Fibroblast of upper back skin (primary cell): ENCODE measurements around the gene COL15A1.
"Not testable (repeated sequence)": the region's sequence is repeated elsewhere in the genome, so short reads cannot be mapped to it uniquely, and the experiment has no call there.

Source experiments
- DNase-seq: peaks from one replicate; pipeline ENCODE4 v3.0.0-alpha.2; 2013

The COL15A1 gene

DNA sequence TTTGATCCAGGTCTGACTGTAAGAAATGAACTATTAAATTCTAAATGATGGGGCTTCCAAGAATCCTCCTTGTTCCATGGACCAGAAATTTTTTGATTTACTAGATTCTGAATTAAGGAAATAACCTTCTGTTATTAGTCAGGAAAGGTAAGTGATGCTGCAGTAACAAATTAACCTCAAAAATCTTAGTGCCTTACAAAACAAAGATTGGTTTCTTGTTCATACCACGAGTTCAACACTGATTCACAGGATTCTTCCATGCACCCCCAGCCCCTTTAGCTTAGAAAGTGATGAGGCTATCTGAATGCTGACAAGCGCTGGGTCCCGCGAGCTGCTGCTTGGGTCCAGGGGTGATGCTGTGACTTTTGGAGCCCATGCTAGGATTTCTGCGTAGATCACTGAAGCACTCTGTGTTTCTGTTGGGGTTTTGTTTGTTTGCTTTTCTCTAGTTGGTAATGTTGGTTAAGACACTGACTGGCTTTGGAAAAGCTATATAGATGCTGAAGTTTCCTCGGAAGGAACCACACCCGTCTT, 52.3 kb downstream of the COL15A1 start:
- no peak for DNase-seq

DNA sequence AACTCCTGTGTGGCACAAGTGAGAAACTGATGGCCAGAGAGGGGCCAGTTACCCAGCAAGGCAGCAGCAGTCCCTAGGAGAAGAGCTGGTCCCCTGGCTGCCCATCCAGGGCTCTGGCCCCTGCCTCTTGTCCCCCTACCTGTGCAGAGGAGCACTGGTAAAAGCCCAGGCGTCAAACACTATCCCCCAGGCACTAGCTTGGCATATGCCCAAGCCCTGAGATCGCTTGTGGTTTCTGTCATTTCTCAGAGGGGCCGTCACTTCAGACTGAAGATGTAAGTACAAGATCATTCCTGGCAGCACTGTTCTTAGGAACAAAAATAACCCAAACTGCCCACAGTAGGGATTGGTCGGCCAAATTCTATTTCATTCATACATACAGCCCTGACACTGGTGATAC, 53.9 kb downstream of the COL15A1 start:
- peak; percentile 70 for DNase-seq

- DNase-seq, result peak; percentile 91
Observed at GRCh38 chr9:98998441-98999151, 54.9 kb downstream of the COL15A1 start.

DNA sequence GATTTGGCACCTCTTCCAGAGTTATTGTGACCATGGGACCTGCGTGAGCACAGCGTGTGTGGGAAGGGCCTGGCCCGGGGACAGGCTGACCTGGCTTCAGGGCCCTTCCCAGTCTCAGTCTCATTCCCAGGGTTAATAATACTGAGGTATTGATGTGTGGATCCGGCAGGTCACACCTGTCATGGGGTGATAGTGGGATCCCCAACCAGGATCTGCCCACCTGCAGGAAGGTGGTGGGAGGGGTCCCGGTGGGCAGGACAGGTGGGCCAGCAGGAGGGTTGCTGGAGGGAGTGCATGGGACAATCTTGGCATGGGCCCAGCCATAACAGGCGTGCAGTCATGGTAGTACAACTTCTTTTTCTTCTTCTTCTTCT, 55.4 kb downstream of the COL15A1 start:
- no peak for DNase-seq

- DNase-seq, result peak; percentile 77
Observed at GRCh38 chr9:99000476-99001395, 57.0 kb downstream of the COL15A1 start.

DNA sequence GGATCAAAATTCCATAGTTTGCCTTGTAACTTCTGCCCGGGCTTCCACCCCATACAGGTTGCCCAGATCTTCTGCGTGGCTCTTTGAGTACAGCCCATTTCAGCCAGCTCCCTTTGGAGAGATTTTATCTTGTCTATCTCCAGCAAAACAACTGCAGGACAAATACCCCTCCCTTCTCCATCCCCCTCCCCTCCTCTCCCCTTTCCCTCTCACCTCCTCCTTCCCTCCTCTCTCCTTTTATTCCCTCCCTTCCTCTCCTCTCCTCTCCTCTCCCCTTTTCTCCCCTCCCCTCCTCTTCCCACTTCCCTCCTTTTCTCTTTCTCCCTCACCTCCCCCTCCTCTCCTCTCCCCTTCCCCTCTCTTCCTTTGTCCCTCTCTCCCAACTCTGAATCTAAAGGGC, 58.2 kb downstream of the COL15A1 start:
- no peak for DNase-seq

DNA sequence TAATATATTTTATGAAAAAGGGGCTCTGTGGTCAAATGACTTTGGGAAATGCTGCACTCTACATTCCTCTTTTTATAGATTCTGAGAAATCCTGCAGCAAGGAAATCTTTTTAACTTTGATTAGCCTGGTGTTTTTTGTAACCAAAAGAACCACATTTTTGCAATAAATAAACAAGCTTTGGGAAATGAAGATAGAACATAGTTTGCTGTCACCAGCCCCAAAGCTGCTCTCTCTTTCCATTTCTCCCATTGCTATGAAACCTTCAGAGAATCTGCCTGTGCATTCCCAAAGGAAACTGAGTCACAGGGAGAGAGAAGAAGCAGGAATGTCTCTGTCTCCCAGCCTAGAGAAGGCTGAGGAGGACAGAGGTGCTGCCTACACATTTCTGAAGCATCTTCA, 59.0 kb downstream of the COL15A1 start:
- no peak for DNase-seq

DNA sequence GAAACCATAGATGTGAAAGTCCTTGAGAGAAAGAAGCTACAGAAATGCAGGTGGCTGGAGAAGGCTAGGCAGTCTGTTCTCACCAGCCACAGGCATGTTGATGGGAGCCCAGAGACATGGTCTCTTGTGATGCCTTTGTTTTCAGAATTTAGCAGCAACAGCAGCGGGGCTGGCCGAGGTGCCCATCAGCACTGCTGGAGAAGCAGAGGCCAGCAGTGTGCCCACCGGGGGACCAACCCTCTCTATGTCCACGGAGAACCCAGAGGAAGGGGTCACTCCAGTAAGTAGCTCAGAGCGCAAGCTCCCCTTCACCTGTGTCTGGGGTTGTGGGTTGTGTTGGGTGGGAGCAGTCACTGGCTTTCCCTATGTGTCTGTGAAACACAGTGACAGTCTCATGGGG, 59.6 kb downstream of the COL15A1 start:
- DNase-seq, result no peak

DNA sequence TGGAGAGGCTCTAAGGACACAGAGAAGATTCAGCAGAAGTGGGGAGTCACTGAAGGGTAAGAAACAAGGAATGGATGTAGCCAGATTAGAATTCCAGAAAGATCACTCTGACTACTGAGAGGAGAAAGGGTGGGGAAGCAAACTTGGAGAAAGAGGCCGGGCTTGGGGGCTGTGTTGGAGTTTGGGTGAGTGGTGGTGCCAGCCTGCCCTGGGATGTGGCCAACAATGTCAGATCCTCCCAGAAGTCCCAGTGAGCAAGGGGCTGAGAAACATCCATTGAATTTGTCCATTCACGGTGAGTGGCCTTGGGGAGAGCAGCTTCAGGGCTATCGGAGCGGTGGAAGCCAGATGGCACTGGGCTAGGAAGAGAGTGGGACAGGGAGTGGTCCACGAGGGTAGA, 60.4 kb downstream of the COL15A1 start:
- DNase-seq, result no peak

GRCh38 chr9:99004717-99005460, 61.2 kb downstream of the COL15A1 start:
- DNase-seq, result no peak

- no peak for DNase-seq
Observed at GRCh38 chr9:99005651-99006050, 61.9 kb downstream of the COL15A1 start.

GRCh38 chr9:99006511-99006910, 62.8 kb downstream of the COL15A1 start:
- DNase-seq, result no peak

- no peak for DNase-seq
Observed at GRCh38 chr9:99006979-99007378, 63.3 kb downstream of the COL15A1 start.

- DNase-seq, result no peak
Observed at GRCh38 chr9:99008203-99008602, 64.5 kb downstream of the COL15A1 start.

- DNase-seq, result not testable (repeated sequence)
Observed at GRCh38 chr9:99010393-99010792, 66.7 kb downstream of the COL15A1 start.

DNA sequence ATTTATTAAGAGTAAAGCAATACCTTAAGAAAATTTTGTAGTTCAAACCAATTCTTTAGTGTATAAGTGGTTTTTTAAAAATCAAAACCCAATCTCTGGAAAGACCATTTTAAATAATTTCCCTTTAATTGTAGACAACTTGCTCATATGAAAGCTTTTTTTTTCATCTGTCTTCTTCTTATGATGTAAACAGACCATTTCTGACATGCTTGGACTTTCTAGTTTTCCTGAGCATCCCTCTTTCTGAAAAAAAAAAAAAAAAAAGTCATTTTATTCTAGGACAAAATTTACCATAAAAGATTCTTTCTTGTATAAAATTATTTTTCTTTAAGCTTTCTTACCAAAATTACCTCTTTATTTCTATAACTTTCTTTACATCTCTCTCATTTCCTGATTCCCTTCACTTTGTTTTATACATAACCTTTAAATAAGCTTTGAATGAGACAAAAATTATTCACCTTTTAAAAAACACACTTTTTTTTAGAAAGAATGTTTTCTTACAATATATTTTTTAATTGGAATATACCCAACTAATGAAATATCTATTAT, 67.5 kb downstream of the COL15A1 start:
- DNase-seq, result peak; percentile 32

GRCh38 chr9:99012957-99013512, 69.3 kb downstream of the COL15A1 start:
- DNase-seq, result no peak

DNA sequence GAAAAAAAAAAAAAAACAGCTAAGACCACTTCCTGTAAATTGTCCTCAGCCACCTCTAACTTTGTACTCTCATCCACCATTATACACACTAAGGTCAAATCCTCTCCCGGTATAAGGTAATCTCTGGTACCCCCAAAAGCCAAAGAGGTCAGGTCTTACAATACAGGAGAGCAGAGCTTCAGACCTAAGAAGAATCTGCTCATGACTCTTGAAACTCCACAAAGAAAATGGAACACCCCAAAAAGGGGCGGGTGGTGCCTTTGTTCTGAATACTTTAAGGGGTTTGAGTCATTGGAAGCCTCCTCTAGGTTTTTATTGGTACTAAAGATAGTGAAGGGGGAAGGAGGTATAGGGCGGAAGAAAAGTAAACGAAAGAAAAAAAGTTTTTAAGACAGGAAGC, 69.8 kb downstream of the COL15A1 start:
- DNase-seq, result no peak

- no peak for DNase-seq
Observed at GRCh38 chr9:99015448-99015847, 71.7 kb downstream of the COL15A1 start.

GRCh38 chr9:99015890-99016289, 72.2 kb downstream of the COL15A1 start:
- no peak for DNase-seq

DNA sequence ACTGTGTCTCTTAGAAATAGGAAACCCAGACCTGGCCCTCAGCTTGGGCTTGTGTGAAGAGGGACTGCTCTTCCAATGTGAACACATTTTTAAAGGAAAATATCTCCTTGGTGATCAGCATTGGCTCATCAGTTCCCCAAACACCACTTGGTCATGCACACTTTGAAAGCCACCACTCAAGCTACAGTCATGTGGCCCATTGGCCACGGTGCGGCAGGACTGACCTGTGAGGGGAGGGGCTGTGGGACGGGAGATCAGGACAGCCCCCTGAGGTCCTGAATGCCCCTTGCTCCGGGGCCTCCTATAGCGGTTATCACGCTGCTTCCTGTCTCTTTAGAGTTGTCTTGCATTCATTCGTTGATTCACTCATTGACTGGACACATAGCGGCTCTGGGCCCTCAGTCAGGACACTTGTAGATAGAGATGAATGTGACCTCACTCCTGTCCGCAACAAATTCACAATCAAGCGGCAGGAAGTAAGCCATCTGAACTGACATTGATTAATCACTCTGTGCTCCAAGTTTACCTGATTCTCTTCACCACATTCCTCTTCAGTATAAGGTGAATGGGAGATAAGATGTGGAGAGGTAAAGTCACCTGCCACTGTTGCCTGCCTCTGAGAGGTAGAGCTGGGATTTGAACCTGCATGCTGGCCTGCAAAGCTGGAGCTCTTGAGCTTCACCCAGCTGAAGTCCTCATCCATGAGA, 73.1 kb downstream of the COL15A1 start:
- DNase-seq, result no peak

DNA sequence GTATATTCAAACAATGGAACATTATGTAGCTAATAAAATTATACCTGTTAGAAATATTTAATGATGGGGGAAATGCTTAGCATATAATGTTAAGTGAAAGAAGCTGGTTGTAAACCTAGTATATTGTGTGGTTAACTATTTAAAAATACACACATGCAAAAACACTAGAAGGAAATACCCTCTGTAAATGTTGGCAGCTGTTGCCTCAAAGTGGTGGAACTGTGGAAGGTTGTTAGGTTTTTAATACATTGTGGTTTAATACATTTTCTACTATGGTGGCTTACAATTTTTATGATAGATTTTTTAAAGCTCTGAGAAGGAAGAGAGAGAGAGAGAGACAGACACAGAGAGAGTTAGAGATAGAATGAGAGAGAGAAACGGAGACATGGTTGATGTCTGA, 74.9 kb downstream of the COL15A1 start:
- no peak for DNase-seq
